ENCODE data around the gene ROBO2. TPM values are rescaled to one million over a fixed set of nuclear protein-coding genes. Genes with fewer than 3 reads are reported as not detected.

ROBO2 gene
- total RNA-seq, 1 experiment from 2014 or later = 0.16 TPM

GRCh38 chr3:77171026-77171425 lies 131.1 kb downstream of the ROBO2 start:
- Histone ChIP-seq H3K4me3 (ENCODE audit: low read depth, low read length) (no peak overlapping the region), H3K27me3 (replicated peaks; ENCODE audit: control insufficient read depth, insufficient read depth, low read length) (no peaks in the 10 kb centered on the region), H3K4me1 (no peaks in the 10 kb centered on the region), H3K9me3 (no peaks in the 10 kb centered on the region), H3K36me3 (ENCODE audit: control insufficient read depth, insufficient read depth, low read length) (no peaks in the 10 kb centered on the region)
- Mint-ChIP-seq H3K27me3 (ENCODE audit: insufficient read depth, unreplicated experiment) (peaks cover 7% of the 10 kb centered on the region), H3K36me3 (ENCODE audit: insufficient read depth, unreplicated experiment) (no peaks in the 10 kb centered on the region), H3K9me3 (ENCODE audit: unreplicated experiment) (no peaks in the 10 kb centered on the region), H3K4me1 (ENCODE audit: low read depth, unreplicated experiment) (no peaks in the 10 kb centered on the region), H3K27ac (ENCODE audit: unreplicated experiment) (no peak overlapping the region), H3K4me3 (ENCODE audit: unreplicated experiment) (no peak overlapping the region)
- intact Hi-C loops (cut with micrococcal nuclease; ENCODE audit: unreplicated experiment) = no loop called here
- no peak for DNase-seq
- no TSS peak for BruUV-seq (replicated peaks)
- ChIA-PET CTCF (no interaction called here), POLR2A (no interaction called here)
- no peak for TF ChIP-seq CTCF (IDR thresholded peaks at IDR 0.05; ENCODE audit: insufficient read depth in 1 of 2, low read depth in 1 of 2, low read length in 1 of 2, severe bottlenecking in 1 of 2, unreplicated experiment in 1 of 2)

- Histone ChIP-seq H3K4me3 (ENCODE audit: low read depth, low read length) (no peak overlapping the region), H3K9me3 (no peaks in the 10 kb centered on the region), H3K4me1 (no peaks in the 10 kb centered on the region), H3K36me3 (ENCODE audit: control insufficient read depth, insufficient read depth, low read length) (no peaks in the 10 kb centered on the region), H3K27me3 (replicated peaks; ENCODE audit: control insufficient read depth, insufficient read depth, low read length) (no peaks in the 10 kb centered on the region)
- intact Hi-C loops (cut with micrococcal nuclease; ENCODE audit: unreplicated experiment) = no loop called here
- peaks cover 7% of the 10 kb centered on the region for H3K27me3 Mint-ChIP-seq (ENCODE audit: insufficient read depth, unreplicated experiment)
- DNase-seq = no peak
- ChIA-PET POLR2A (no interaction called here), CTCF (no interaction called here)
- no peaks in the 10 kb centered on the region for H3K4me1 Mint-ChIP-seq (ENCODE audit: low read depth, unreplicated experiment)
- no peaks in the 10 kb centered on the region for H3K36me3 Mint-ChIP-seq (ENCODE audit: insufficient read depth, unreplicated experiment)
- H3K4me3 Mint-ChIP-seq (ENCODE audit: unreplicated experiment) = no peak overlapping the region
- TF ChIP-seq CTCF (IDR thresholded peaks at IDR 0.05; ENCODE audit: insufficient read depth in 1 of 2, low read depth in 1 of 2, low read length in 1 of 2, severe bottlenecking in 1 of 2, unreplicated experiment in 1 of 2) = no peak
- BruUV-seq (replicated peaks) = no TSS peak
- no peaks in the 10 kb centered on the region for H3K9me3 Mint-ChIP-seq (ENCODE audit: unreplicated experiment)
- H3K27ac Mint-ChIP-seq (ENCODE audit: unreplicated experiment) = no peak overlapping the region
These were observed 139.9 kb downstream of the ROBO2 start for GRCh38 chr3:77179762-77180161.

GRCh38 chr3:77182341-77182740 lies 142.4 kb downstream of the ROBO2 start:
- no peaks in the 10 kb centered on the region for H3K4me1 ChIP-seq
- H3K9me3 Mint-ChIP-seq (ENCODE audit: unreplicated experiment) = no peaks in the 10 kb centered on the region
- POLR2A ChIA-PET = no interaction called here
- DNase-seq = no peak
- H3K36me3 ChIP-seq (ENCODE audit: control insufficient read depth, insufficient read depth, low read length) = no peaks in the 10 kb centered on the region
- H3K9me3 ChIP-seq = no peaks in the 10 kb centered on the region
- H3K4me3 Mint-ChIP-seq (ENCODE audit: unreplicated experiment) = no peak overlapping the region
- H3K27ac Mint-ChIP-seq (ENCODE audit: unreplicated experiment) = no peak overlapping the region
- H3K4me3 ChIP-seq (ENCODE audit: low read depth, low read length) = no peak overlapping the region
- no peak for TF ChIP-seq CTCF (IDR thresholded peaks at IDR 0.05; ENCODE audit: insufficient read depth in 1 of 2, low read depth in 1 of 2, low read length in 1 of 2, severe bottlenecking in 1 of 2, unreplicated experiment in 1 of 2)
- H3K27me3 Mint-ChIP-seq (ENCODE audit: insufficient read depth, unreplicated experiment) = peaks cover 10% of the 10 kb centered on the region
- BruUV-seq (replicated peaks) = no TSS peak
- intact Hi-C loops (cut with micrococcal nuclease; ENCODE audit: unreplicated experiment) = no loop called here
- no peaks in the 10 kb centered on the region for H3K27me3 ChIP-seq (replicated peaks; ENCODE audit: control insufficient read depth, insufficient read depth, low read length)
- no peaks in the 10 kb centered on the region for H3K36me3 Mint-ChIP-seq (ENCODE audit: insufficient read depth, unreplicated experiment)
- CTCF ChIA-PET = no interaction called here
- H3K4me1 Mint-ChIP-seq (ENCODE audit: low read depth, unreplicated experiment) = no peaks in the 10 kb centered on the region

Measured in Caco-2 (cell line).